Parathyroid adenoma (tissue), 2 donors: Measurements from ENCODE around the gene TF.

ENCODE experiments used
- H2AFZ ChIP-seq: fragments of 300-600 bp; sonication (generic); one replicate; pipeline ENCODE4 v1.7.0; 2017; ENCODE audit warnings: antibody characterized with exemption, mild to moderate bottlenecking
- H3K27ac ChIP-seq: fragments of 300-600 bp; sonication (generic); one replicate; pipeline ENCODE4 v1.7.0; 2017
- H3K27me3 ChIP-seq: fragments of 300-600 bp; sonication (generic); one replicate; pipeline ENCODE4 v1.7.0; 2017; ENCODE audit warnings: low read length; ENCODE audit not compliant: control insufficient read depth, insufficient read depth
- H3K36me3 ChIP-seq: fragments of 300-600 bp; sonication (generic); one replicate; pipeline ENCODE4 v1.7.0; 2017; ENCODE audit warnings: low read length; ENCODE audit not compliant: control insufficient read depth, insufficient read depth
- H3K4me1 ChIP-seq: fragments of 300-600 bp; sonication (generic); one replicate; pipeline ENCODE4 v1.7.0; 2017; ENCODE audit warnings: control low read depth
- H3K4me2 ChIP-seq: fragments of 300-600 bp; sonication (generic); one replicate; pipeline ENCODE4 v1.7.0; 2017; ENCODE audit warnings: low read length
- H3K4me3 ChIP-seq: fragments of 300-600 bp; sonication (generic); one replicate; pipeline ENCODE4 v1.7.0; 2017; ENCODE audit warnings: low read depth, low read length
- H3K79me2 ChIP-seq: fragments of 300-600 bp; sonication (generic); one replicate; pipeline ENCODE4 v1.7.0; 2017; ENCODE audit warnings: control low read depth
- H3K9ac ChIP-seq: fragments of 300-600 bp; sonication (generic); one replicate; pipeline ENCODE4 v1.7.0; 2017; ENCODE audit warnings: mild to moderate bottlenecking
- H3K9me3 ChIP-seq: fragments of 300-600 bp; sonication (generic); one replicate; pipeline ENCODE4 v1.7.0; 2017; ENCODE audit warnings: low read length; ENCODE audit not compliant: control insufficient read depth
- TF ChIP-seq, protein P1 (sequence below): fragments of 300-600 bp; sonication (generic); IDR thresholded peaks from one replicate; pipeline ENCODE4 v1.7.0; 2017; ENCODE audit warnings: antibody characterized with exemption, mild to moderate bottlenecking
- donor health status: primary hyperparathyroidism.

The TF gene

DNA sequence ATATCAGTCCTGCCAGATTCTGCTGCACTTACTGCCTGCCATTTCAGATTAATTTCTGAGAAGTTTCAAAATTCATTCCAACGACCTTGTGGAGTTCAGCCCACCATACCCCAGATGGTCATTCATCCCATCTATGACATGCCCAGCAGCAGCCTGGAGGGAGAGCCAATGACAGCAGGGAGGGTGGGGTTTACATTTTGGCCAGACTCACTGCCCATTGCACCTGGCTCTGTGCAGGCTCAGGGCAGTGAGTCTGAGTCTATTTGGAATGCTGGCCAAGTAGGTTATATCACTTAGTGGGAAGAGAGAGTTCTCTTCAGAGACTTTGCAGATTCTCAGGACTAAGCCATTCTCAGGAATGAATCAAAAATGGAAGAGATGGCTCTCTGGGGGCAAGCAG is 80.9 kb downstream of the TF start:
- Histone ChIP-seq H2AFZ (no peak overlapping the region), H3K36me3 (no peaks in the 10 kb centered on the region)
- TF ChIP-seq, protein P1, sequence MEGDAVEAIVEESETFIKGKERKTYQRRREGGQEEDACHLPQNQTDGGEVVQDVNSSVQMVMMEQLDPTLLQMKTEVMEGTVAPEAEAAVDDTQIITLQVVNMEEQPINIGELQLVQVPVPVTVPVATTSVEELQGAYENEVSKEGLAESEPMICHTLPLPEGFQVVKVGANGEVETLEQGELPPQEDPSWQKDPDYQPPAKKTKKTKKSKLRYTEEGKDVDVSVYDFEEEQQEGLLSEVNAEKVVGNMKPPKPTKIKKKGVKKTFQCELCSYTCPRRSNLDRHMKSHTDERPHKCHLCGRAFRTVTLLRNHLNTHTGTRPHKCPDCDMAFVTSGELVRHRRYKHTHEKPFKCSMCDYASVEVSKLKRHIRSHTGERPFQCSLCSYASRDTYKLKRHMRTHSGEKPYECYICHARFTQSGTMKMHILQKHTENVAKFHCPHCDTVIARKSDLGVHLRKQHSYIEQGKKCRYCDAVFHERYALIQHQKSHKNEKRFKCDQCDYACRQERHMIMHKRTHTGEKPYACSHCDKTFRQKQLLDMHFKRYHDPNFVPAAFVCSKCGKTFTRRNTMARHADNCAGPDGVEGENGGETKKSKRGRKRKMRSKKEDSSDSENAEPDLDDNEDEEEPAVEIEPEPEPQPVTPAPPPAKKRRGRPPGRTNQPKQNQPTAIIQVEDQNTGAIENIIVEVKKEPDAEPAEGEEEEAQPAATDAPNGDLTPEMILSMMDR = no peak

DNA sequence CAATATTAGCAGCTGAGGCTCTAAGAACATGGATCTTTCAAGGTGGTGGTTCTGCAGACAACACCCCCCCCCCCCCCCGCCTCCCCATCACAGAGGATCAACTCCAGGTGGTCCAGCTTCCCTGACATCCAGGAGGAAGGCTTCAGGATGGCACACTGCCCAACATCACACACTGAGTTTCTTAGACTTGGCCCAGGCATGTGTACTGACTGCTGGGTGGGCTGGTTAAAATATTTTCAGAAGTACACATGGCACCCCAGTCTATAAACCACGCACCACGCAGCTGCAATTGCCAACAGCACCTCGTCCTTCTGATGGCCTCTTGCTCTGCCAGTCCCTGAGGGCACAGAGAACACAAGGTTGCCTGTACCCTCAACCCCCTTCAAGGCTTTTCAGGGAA is 81.5 kb downstream of the TF start:
- no peaks in the 10 kb centered on the region for H3K4me1 ChIP-seq
- H3K27ac ChIP-seq = no peak overlapping the region
- no peaks in the 10 kb centered on the region for H3K9me3 ChIP-seq
- H3K9ac ChIP-seq = no peak overlapping the region
- H3K4me3 ChIP-seq = no peak overlapping the region
- TF ChIP-seq, protein P1 = no peak
- H3K79me2 ChIP-seq = no peaks in the 10 kb centered on the region
- H3K4me2 ChIP-seq = no peak overlapping the region
- H3K36me3 ChIP-seq = no peaks in the 10 kb centered on the region
- H2AFZ ChIP-seq = no peak overlapping the region
- no peaks in the 10 kb centered on the region for H3K27me3 ChIP-seq

More for the DNA sequence above, 80.9 kb downstream of the TF start:
- H3K4me3 ChIP-seq = no peak overlapping the region
- H3K4me1 ChIP-seq = no peaks in the 10 kb centered on the region
- no peaks in the 10 kb centered on the region for H3K9me3 ChIP-seq
- no peaks in the 10 kb centered on the region for H3K79me2 ChIP-seq
- no peaks in the 10 kb centered on the region for H3K27me3 ChIP-seq
- no peak overlapping the region for H3K27ac ChIP-seq
- no peak overlapping the region for H3K9ac ChIP-seq
- no peak overlapping the region for H3K4me2 ChIP-seq

DNA sequence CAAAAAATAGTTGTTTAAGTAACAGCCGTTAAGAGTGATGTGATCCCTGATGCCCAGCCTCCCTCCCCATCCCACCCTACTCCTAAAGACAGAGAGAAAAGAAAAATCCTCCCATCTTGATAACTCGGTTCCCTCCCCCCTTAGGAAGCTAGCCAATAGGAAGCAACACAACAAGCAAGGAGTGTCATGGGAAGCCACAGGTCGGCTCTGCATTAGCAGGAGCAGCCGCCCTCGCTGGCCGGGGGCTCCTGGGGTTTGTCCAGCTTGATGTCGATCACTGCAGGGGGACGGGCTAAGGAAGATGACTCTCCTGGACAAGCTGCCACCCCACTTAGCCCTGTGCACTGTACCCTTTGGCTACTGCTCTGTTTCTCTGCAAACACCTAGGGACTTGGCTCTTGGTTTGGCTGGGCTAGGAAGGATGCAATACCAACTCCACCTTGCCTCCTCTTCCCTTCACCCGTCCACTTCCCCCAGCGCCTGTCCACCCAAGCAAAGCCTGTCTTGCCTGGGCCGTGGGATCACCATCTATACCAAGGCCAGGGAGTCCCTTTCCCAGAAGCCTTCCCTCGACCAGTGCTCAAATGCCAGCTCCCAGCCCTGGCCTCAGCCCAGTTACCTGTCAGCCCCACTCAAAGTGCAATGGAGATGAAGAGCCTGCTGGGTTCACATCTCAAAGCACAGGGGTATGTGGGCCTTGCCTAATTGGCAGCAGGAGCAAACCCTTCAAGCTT is 82.5 kb downstream of the TF start:
- Histone ChIP-seq H3K36me3 (no peaks in the 10 kb centered on the region), H3K4me2 (no peak overlapping the region), H3K79me2 (no peaks in the 10 kb centered on the region), H3K4me1 (no peaks in the 10 kb centered on the region), H2AFZ (no peak overlapping the region), H3K27me3 (no peaks in the 10 kb centered on the region), H3K9ac (no peak overlapping the region), H3K4me3 (no peak overlapping the region), H3K27ac (no peak overlapping the region), H3K9me3 (no peaks in the 10 kb centered on the region)
- TF ChIP-seq, protein P1 = no peak

DNA sequence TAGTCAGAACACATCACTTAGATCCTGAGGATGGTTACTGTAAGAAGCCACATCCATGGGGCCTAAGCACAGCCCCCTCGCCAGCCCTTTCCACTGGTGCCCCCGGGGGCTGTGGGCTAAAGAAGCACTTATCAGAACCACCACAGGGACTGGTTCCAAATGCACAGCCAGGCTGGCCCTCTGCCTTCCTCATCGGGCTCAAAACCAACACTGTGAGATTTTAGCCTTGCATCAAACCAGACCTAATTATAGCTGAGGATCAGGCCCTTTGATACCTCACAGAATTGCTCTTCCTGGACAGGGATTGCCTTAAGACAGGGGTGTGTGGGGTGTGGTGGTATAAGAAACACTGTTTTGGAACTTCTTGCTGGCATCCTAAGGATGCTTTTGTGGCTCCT is 83.1 kb downstream of the TF start:
- Histone ChIP-seq H3K4me2 (no peak overlapping the region), H3K27me3 (no peaks in the 10 kb centered on the region), H3K79me2 (no peaks in the 10 kb centered on the region), H3K9me3 (no peaks in the 10 kb centered on the region), H3K36me3 (no peaks in the 10 kb centered on the region), H3K4me1 (no peaks in the 10 kb centered on the region), H3K9ac (no peak overlapping the region), H3K27ac (no peak overlapping the region), H2AFZ (no peak overlapping the region), H3K4me3 (no peak overlapping the region)
- TF ChIP-seq, protein P1 = no peak

DNA sequence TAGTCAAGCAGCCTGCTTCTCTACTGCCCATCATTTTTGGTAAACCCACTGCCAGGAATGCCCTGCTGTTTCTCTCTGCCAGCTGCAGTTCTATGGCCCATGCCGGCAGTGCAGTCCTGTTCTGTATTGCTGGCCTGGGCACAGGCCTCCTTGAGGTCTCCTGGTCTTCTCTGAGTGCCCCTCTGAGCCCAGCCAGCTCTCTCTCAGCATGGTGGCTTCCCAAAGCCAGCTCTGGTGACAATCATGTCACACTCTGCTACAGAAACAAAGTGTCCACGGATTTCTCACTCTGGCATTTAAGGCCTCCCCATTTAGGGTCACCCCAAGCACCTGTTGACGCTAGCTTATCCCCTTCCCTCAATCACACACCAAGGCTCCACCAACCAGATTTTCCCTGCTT is 83.9 kb downstream of the TF start:
- no peak overlapping the region for H2AFZ ChIP-seq
- no peaks in the 10 kb centered on the region for H3K9me3 ChIP-seq
- no peak overlapping the region for H3K9ac ChIP-seq
- H3K4me2 ChIP-seq = no peak overlapping the region
- H3K4me1 ChIP-seq = no peaks in the 10 kb centered on the region
- H3K27me3 ChIP-seq = no peaks in the 10 kb centered on the region
- no peaks in the 10 kb centered on the region for H3K36me3 ChIP-seq
- no peaks in the 10 kb centered on the region for H3K79me2 ChIP-seq
- TF ChIP-seq, protein P1 = no peak
- no peak overlapping the region for H3K4me3 ChIP-seq
- no peak overlapping the region for H3K27ac ChIP-seq
